ENCODE data around the gene PUM1. TPM values are rescaled to one million over a fixed set of nuclear protein-coding genes. Genes with fewer than 3 reads are reported as not detected.

PUM1 gene
- polyA plus RNA-seq, 1 experiment = 71.3 TPM

- DNase-seq (ENCODE audit: low read depth, low spot score) = no peak
- CTCF ChIA-PET = interaction anchor here (0.6 to 1.2 kb wide), 5 partner anchors 19 to 236 kb away, joined by 3 to 12 read pairs (median 3); no protein-coding TSS in a partner anchor
- POLR2A ChIA-PET = no interaction called here
- H3K9me3 ChIP-seq (ENCODE audit: control insufficient read depth, insufficient read depth, low read length) = no peaks in the 10 kb centered on the region
- H3K27me3 ChIP-seq (ENCODE audit: control insufficient read depth, insufficient read depth, low read length) = no peaks in the 10 kb centered on the region
- TF ChIP-seq, protein P1, sequence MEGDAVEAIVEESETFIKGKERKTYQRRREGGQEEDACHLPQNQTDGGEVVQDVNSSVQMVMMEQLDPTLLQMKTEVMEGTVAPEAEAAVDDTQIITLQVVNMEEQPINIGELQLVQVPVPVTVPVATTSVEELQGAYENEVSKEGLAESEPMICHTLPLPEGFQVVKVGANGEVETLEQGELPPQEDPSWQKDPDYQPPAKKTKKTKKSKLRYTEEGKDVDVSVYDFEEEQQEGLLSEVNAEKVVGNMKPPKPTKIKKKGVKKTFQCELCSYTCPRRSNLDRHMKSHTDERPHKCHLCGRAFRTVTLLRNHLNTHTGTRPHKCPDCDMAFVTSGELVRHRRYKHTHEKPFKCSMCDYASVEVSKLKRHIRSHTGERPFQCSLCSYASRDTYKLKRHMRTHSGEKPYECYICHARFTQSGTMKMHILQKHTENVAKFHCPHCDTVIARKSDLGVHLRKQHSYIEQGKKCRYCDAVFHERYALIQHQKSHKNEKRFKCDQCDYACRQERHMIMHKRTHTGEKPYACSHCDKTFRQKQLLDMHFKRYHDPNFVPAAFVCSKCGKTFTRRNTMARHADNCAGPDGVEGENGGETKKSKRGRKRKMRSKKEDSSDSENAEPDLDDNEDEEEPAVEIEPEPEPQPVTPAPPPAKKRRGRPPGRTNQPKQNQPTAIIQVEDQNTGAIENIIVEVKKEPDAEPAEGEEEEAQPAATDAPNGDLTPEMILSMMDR (IDR thresholded peaks at IDR 0.05; ENCODE audit: low read depth, low read length) = no peak
- H3K4me3 ChIP-seq (ENCODE audit: low read depth, low read length) = no peak overlapping the region
- no peak overlapping the region for H3K27ac ChIP-seq (ENCODE audit: low read depth, low read length)
Observed at GRCh38 chr1:30948278-30948677, 117.2 kb downstream of the PUM1 start.

DNA sequence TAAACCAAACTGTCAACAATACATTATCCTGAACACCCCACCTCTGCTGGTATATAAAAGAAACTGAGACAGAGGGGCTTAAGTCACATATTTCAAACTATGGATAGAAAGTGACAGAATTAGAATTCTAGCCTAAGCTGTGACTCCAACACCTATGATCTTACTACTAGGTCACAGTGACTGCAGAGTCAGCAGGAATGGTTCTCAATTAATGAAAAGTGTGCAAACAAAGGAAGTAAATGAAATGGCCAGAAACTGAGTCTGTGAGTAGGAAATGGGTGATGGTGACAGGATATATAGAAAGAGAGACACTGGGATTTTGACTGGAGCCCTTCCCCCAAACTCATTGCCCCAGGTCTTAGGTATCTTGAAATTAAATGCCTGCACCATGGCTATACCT lies 118.3 kb downstream of the PUM1 start:
- H3K4me3 ChIP-seq (ENCODE audit: low read depth, low read length) = no peak overlapping the region
- CTCF ChIA-PET = no interaction called here
- DNase-seq (ENCODE audit: low read depth, low spot score) = no peak
- no peak overlapping the region for H3K27ac ChIP-seq (ENCODE audit: low read depth, low read length)
- no peaks in the 10 kb centered on the region for H3K27me3 ChIP-seq (ENCODE audit: control insufficient read depth, insufficient read depth, low read length)
- POLR2A ChIA-PET = no interaction called here
- no peaks in the 10 kb centered on the region for H3K9me3 ChIP-seq (ENCODE audit: control insufficient read depth, insufficient read depth, low read length)
- TF ChIP-seq, protein P1 (IDR thresholded peaks at IDR 0.05; ENCODE audit: low read depth, low read length) = no peak

- Histone ChIP-seq H3K9me3 (ENCODE audit: control insufficient read depth, insufficient read depth, low read length) (no peaks in the 10 kb centered on the region), H3K27me3 (ENCODE audit: control insufficient read depth, insufficient read depth, low read length) (no peaks in the 10 kb centered on the region), H3K27ac (ENCODE audit: low read depth, low read length) (no peak overlapping the region), H3K4me3 (ENCODE audit: low read depth, low read length) (no peak overlapping the region)
- no peak for DNase-seq (ENCODE audit: low read depth, low spot score)
- CTCF ChIA-PET = interaction anchor here (1.0 kb wide), 2 partner anchors 14 to 141 kb away, joined by 3 read pairs; no protein-coding TSS in a partner anchor
- POLR2A ChIA-PET = no interaction called here
- TF ChIP-seq, protein P1 (IDR thresholded peaks at IDR 0.05; ENCODE audit: low read depth, low read length) = no peak
Observed at GRCh38 chr1:30942326-30942963, 123.1 kb downstream of the PUM1 start.

- POLR2A ChIA-PET = no interaction called here
Observed at GRCh38 chr1:30940541-30940940, 125.0 kb downstream of the PUM1 start.

More at GRCh38 chr1:30940541-30940940, 125.0 kb downstream of the PUM1 start:
- no peaks in the 10 kb centered on the region for H3K27me3 ChIP-seq (ENCODE audit: control insufficient read depth, insufficient read depth, low read length)
- H3K9me3 ChIP-seq (ENCODE audit: control insufficient read depth, insufficient read depth, low read length) = no peaks in the 10 kb centered on the region
- no peak overlapping the region for H3K27ac ChIP-seq (ENCODE audit: low read depth, low read length)
- no peak for DNase-seq (ENCODE audit: low read depth, low spot score)
- no peak overlapping the region for H3K4me3 ChIP-seq (ENCODE audit: low read depth, low read length)
- TF ChIP-seq, protein P1 (IDR thresholded peaks at IDR 0.05; ENCODE audit: low read depth, low read length) = no peak
- CTCF ChIA-PET = interaction anchor here (1.3 to 1.5 kb wide), 2 partner anchors 12 to 139 kb away, joined by 6 to 8 read pairs; no protein-coding TSS in a partner anchor

Measured in AG04450 (cell line).